HG02885 (cell line): Measurements from ENCODE around the gene STAM.
"Not testable (repeated sequence)": the region's sequence is repeated elsewhere in the genome, so short reads cannot be mapped to it uniquely, and the experiment has no call there.

ENCODE experiments used
- ATAC-seq: cut with Tn5 transposase; IDR thresholded peaks from one replicate; pipeline ENCODE4 v1.9.1; 2021; ENCODE audit warnings: mild to moderate bottlenecking; ENCODE audit not compliant: unreplicated experiment, poor library complexity

The STAM gene

DNA sequence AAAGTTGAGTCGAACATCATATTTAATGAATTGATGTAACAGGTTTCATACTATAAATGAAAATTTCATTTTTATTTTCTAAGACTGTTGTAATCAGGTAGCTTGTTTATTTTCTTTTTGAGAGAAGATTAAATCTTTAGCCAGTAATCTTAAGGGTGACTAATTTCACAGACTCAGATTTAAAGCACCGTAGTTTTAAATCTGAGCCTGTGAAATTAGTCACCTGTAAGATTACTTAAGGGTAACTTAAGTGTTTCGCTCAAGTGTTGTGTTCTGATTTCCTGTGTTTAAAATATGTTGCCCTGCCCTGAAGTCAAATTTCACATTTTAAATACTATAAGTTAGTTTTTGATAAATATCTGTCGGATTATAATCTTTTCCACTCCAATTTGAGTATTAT is 72.2 kb downstream of the STAM start:
- ATAC-seq: no peak

DNA sequence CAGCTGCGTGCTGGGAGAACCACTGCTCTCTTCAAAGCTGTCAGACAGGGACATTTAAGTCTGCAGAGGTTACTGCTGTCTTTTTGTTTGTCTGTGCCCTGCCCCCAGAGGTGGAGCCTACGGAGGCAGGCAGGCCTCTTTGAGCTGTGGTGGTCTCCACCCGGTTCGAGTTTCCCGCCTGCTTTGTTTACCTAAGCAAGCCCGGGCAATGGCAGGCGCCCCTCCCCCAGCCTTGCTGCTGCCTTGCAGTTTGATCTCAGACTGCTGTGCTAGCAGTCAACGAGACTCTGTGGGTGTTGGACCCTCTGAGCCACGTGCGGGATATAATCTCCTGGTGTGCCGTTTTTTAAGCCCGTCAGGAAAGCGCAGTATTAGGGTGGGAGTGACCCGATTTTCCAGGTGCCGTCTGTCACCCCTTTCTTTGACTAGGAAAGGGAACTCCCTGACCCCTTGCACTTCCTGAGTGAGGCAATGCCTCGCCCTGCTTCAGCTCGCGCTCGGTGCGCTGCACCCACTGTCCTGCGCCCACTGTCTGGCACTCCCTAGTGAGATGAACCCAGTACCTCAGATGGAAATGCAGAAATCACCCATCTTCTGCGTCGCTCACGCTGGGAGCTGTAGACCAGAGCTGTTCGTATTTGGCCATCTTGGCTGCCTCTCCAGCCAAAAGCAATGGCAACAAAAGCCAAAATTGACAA is 78.5 kb downstream of the STAM start:
- ATAC-seq: not testable (repeated sequence)

DNA sequence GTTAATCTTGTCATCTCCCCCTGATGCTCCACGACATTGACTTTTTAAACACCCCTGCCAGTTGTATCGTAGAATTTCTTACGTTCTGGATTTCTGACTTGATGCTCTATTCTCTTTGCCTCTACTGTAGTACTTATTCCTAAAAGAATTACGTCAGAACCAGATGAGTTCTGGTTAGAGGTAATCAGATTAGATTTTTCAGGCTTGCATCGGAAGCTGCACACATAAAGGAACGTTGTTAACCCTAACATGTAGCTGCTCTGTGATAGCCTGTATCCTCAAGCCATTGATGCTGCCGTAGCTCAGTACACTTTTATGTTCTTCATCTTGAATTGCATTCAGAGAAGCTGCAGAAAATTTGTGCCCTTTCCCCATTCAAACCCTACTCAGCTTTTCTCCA is 81.8 kb downstream of the STAM start:
- ATAC-seq: no peak

DNA sequence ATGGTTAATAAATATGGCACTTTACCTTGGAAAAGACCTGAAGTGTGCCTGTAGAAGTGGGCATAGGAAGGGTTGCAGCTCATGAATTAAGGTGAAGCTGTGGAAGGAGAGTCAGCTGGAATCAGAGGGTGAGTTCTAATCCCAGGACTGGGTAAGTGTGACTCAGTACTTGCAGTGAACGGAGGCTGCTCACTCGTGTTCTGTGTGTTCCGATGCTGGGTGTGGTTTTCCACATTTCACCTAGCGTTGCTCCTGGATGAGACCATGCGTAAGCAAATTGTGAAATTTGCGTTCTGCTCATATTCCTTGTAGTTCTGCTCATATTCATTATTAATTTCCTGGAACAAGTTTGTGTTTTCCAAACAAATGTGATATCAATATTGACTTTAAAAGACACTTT is 85.7 kb downstream of the STAM start:
- ATAC-seq: no peak

DNA sequence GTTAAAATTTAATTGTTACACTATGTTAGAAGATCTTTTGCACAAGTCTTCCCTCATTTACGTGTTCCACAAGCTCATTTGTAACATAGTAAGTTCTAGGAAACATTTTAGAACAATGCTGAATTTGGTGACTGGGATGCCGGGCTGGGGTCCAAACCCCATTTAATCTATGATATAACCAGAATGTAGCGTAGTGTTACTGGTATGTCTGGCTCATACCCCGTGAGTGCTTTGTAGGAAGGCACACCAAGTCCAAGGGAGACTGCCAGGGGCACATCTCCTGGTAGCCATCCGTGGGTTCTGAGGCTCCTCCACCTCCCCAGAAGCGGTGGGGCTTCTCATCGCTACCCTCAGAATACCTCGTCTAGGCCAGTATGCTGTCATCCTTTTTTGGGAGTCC is 86.7 kb downstream of the STAM start:
- ATAC-seq: no peak

DNA sequence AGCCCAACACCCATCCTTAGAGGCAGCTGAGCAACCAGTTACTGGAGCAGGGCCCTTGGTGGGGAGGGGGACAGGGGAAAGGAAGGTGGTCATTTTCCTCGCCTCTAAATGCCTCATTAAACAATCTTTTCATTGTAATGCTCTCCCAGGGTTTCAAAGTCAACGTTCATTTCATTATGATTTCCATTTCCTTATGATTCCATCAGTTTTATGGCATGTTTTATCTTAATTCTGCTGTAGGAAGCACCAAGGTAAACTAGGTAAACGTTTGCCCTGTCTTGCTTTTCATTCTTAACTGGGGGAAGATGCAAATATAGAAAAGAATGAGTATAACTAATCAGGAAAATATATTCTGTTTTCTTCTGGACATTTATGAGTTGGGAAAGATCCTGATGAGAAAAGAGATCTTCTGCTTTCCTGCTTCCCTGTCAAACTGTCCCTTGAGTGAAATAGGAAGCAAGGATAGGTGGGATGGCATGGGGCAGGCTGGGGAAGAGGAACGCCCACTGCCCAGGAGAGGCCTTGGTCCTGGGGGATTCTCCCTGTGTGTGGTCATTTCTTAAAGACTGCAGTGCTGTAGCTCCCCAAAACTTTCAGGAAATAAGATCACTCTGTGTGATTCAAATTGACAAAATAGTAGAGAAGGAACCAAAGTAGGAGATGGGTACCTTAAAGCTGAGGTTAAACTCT is 87.5 kb downstream of the STAM start:
- ATAC-seq: no peak

DNA sequence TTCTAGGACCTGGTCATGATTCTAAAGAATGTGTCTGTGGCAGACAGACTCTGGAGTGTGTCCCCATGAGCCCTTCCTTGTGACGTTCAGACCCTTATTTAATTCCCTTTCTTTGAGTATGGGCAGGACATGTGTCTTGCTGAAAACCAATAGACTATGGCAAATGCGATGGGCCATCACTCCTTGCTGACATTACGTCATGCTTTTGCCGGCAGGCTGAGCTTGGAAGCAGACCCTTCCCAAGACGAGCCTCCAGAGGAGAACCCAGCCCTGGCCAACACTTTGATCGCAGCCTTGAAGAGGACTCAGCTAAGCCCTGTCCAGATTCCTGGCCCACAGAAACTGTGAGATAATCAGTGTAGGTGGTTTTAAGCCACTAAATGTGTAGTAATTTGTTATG is 89.7 kb downstream of the STAM start:
- ATAC-seq: no peak

DNA sequence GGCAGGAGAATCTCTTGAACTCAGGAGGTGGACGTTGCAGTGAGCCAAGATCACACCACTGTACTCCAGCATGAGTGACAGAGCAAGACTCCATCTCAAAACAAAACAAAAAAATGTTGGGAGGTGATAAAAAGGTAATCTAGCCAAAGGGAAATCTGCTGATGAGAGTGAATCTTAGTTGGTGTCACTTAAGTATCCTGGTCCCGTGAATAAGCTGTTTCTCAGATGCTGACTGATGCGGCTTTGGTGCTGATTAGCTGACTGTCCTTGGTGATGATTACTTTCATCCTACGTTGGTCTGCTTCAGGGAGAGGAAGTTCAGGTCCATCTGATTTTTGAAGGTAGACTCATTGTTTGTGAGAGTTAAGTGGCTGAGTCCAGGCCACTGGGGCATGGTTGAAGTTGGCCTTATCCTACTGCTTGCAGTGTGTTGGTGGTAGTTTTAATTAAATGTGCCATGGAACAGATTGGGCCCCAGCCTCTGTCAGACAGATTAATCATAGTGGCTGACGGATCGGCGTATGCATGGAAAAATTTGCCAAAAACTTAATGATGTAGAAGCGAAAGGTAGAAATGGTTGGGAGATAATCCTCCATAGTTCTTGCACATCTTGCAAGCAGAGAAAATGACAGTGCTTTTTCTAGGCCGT is 90.6 kb downstream of the STAM start:
- ATAC-seq: no peak

DNA sequence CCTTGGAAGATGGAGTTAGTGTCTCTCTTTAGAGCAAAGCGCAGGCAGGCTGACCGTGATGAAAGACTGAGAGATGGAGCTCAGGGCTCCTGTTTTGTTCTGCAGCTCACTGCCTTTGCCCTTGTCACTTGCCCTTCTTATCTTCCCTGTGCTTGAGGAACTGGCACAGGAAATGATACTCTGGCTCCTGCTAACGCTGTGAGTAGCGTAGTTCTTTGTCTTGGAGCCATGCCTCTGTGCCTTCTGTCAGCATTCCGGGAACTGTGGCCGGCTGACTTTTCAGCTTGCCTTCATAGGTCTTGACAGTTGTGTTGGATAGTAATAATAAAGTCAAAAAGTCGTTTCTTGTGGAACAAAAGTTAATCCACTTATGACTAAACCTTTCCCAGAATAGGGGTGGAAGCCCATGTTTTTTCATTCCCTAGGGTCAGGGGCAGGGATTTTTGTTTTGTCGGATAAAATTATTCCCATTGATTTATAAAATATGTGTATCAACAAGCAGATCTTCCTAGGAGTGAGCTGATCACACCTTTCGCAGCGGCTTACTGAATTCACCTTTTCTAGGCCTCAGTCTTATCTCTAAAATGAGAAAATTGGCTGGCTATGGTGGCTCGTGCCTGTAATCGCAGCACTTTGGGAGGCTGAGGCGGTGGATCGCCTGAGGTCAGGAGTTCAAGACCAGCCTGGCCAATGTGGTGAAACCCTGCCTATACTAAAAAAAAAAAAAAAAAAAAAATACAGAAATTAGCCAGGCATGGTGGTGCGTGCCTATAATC is 91.4 kb downstream of the STAM start:
- no peak for ATAC-seq

DNA sequence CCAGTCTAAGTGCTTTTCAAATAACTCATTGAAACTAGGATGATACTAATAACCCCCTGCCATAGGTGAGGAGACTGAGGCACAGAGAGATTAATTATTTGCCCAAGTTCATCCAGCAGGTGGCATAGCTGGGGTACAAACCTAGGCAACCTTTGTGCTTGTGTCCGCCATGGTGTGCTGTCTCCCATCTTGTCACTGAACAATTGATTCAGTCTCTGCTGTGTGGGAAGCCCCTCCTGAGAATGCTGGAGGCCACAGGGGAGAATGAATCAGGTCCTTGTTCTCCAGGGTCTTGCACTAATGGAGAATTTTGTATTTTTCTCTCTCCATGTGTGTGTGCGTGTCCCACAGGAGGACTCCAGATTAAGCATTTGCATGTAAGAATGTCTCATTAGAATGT is 92.3 kb downstream of the STAM start:
- no peak for ATAC-seq

DNA sequence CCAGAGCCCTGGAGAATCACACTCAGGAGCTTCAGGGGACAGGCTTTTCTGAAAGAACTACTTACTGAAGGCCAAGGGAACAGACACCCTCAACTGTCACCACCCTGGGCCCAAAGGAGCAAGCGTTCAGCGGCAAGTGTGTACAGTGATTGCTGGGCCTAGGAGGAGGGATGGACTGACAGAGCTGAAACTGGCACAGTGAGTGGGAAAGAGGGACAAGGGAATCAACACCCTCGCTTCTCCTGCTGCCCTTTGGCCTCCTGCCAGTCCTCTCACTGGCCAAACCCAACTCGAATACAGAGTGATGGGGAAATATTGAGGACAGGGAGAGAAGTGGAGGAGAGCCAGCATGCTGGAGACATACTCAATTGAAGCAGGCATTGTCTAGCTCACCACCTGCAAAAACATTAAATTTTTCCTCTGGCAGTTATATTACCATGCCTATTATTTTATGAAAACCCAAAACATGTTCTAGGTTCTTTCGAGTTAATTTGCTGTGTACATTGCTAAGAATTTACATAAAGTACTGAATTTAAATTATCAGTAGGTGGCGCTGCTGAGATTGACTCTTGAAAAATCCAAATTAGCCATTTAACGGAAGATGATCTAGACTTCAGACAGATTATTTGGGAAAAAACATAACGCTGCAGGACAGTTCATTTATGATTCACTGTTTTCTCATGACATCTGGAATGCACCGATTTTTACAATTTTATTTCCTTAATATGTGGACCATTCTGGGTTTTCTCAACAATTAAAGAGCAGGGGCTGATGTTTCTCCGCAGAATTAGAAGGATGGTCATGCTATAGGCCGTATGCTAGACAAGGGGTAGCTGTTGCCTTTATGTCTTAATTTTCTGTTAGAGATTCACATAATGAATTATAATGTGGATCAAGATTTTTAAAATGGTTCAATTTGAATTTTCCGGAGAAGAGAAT is 93.3 kb downstream of the STAM start:
- ATAC-seq: no peak

DNA sequence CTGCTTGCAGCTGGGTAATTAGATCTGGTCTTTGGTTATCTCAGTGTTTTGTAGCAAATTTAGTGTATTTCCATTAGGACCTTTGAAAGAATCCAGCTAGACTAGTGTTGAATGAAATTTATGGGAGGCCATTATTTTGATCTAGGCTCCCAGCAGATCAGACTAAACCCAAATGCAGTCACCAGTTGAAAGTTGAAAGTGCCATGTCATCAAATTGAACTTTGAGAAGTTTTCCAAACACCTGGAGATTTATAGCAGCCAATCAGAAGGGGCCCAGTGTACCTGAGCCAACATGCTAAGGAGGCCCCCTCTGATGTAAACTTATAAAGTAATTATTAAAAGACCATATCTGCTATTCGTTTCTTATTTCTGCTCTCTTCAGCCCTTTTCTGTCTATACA is 96.7 kb downstream of the STAM start:
- no peak for ATAC-seq

DNA sequence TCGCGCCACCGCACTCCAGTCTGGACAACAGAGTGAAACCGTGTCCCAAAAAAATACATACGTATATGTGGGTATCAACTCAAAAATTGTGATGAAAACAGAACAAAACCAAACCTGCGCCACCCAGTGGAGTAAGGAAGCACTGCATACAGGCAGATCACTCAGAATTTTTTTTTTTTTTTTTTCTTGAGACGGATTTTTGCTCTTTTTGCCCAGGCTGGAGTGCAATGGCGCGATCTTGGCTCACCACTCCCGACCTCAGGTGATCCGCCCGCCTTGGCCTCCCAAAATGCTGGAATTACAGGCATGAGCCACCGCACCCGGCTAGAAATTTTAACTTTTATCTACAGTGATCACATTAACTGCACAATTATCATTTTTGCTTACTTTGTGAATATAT is 99.0 kb downstream of the STAM start:
- peak; percentile 64 for ATAC-seq

DNA sequence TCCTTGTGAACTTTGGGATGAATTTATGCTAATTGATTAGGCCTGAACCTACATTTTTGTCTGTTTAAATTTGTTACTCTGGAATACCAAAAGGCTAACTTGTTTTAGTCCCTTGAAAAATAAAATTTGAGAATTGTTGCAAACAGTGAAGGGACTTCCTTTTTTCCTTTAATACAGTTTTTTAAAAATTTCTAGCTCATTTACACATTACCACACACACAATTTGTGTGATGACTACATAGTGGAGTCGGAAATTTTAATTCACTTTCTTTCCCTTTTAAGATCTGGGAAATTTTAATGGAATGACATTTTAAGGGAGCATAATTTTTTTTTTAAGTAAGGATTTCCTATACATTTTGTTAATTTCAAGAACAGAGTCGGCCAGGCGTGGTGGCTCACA is 99.5 kb downstream of the STAM start:
- ATAC-seq: no peak

DNA sequence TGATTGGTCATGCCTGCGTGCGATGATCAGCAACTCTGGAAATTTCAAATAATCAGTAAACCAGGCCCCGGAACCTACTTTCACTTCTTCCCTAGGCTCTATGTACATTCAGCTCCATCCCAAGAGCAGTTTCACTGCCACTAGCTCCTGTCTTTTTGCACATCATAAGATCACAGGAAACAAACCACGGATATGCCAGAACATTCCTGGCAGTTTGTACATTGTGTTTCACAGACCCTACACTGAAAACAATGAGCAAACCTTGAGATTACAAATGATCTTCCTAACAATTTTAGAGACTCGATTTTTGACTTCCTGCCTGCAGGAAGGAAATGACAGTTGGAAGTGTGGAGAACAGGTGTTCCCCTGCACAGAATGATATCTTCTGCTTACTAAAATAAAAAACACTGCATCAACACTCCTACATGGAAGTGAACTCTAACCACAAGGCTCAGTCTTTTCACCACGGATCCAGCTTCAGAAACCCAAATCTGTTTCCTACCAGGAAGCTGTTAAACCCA is 100.5 kb downstream of the STAM start:
- no peak for ATAC-seq

DNA sequence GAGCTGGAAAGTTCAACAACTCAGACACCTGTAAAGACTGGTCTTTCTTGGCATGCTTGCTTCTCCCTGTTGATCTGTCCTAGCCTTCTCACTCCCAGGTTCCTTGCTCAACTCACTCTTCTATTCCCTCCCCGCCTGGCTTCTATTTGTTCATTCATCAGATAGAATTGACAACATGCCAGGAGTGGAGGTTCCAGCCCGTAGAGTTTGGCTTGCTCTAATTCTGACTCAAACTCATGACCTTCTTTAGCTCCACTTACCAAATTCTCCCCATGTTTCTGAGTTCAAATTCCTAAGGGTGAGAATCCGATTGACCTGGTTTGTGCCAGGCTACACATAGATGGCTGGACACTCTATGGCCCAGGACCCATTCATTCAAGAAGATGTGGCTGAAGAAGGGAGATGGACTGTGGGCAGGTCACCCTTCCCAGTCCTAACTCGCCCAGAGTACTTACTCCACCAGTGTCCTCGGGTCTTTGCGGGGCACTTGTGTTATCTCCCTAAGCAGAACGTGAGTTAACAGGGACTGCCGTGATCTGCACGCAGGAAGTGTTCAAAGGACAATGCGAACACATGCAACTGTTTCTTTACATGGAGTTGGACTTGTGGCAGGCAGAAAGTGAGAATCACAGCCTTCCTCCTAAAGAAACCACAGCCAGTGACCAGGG is 104.1 kb downstream of the STAM start:
- no peak for ATAC-seq

DNA sequence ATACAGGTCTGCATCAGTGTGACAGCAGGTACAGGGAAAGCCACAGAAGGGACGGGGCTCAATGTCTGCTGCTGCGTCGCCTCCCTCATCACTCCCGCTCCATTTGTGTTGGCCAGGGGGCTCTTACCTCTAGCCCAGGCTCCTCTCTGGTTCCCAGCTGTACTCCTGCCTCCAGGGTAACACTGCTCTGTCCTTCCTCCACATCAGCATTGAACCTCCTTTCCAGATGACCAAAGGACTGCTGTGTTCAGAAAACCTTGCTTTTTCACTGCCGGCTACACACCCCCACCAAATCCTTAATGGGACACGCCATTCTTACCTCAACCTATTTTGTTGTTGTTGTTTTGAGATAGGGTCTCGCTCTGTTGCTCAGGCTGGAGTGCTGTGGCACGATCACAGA is 105.9 kb downstream of the STAM start:
- no peak for ATAC-seq

DNA sequence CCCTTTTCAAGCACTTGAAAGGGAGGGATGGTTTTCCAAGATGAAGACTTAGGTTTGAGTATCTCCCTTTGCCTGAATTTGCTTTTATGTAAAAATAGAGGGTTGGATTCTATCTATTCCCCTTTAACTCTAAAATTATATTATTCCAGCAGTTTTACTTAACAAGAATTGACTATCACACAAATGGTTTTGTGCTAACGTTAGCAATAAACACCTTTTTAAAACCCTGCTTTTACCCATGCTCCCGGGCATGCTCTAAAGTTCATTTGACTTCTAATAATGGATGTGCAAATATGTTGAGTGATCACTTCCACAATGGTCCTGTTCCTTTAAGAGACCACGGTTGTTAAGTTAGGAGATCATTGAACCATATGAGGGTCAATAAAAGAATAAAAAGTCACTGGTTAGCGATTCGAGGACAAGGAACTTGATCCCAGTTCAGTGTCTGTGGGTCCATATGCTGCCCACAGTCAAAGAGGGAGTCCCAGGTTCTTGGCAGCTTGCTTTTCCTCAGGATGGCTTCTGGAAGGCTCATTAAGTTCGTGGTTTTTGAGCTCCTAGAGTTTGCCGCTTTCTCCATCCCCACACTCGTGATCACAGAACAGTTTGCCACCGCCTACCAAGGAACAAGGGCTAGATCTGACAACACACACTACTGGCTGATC is 108.0 kb downstream of the STAM start, which contains the start of gene TMEM236:
Gene TMEM236 (plus strand): TSS at position 421 of the 665 bp plus-strand sequence. CDS start 95 bp downstream, at position 516.
- ATAC-seq: no peak
